Measurements from ENCODE around the gene CAMK2N2.

CAMK2N2 gene

DNA sequence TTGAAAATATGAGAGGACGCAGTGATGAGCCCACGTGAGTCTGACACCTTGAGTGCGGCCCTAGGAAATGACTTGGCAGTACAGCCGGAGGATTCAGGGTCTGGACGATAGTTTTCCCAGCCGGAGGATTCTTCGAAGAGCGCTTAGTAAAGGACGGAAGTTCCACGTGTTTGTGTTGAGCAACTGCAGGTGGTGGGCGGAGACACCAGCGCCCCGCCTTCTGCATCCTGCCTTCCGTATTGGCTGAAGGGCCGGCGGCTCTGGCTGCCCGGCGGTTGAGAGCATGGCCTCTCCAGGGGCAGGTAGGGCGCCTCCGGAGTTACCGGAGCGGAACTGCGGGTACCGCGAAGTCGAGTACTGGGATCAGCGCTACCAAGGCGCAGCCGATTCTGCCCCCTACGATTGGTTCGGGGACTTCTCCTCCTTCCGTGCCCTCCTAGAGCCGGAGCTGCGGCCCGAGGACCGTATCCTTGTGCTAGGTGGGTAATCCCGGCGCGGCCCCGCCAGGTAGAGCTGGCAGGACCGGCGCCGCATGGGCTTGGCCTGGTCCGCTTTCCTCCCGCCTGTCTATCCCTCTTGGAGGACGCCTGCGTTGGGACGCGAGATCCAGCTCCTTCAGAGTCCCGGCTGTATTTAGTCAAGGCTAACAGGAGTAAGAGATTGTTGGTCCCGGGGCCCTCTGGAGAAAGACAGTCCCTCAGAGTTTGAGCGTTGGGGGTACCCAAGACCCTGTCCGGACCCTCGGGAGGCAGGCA, 11.8 kb downstream of the CAMK2N2 start, which contains the start of gene EEF1AKMT4:
EEF1AKMT4 (plus strand) TSS at position 261 of the 755 bp plus-strand sequence; CDS start at position 284, 23 bp downstream.
- H3K79me2 ChIP-seq: no peaks in the 10 kb centered on the region
- no peak within 1 kb of the TSS for H3K9ac ChIP-seq
- H3K27me3 ChIP-seq (ENCODE audit: control insufficient read depth, insufficient read depth, low read length): no peaks in the 10 kb centered on the region
- peak within 1 kb of the TSS; percentile 71 for H3K4me3 ChIP-seq (ENCODE audit: low read depth, low read length)
- peak within 1 kb of the TSS; percentile 82 for H3K27ac ChIP-seq
- no peaks in the 10 kb centered on the region for H3K9me3 ChIP-seq (ENCODE audit: control insufficient read depth, low read length)
- H3K4me1 ChIP-seq: no peaks in the 10 kb centered on the region
- H3K36me3 ChIP-seq (ENCODE audit: control insufficient read depth, insufficient read depth, low read length): no peaks in the 10 kb centered on the region
- no peak for TF ChIP-seq CTCF (IDR thresholded peaks at IDR 0.05)
- peak within 1 kb of the TSS; percentile 88 for H2AFZ ChIP-seq
- peak within 1 kb of the TSS; percentile 90 for H3K4me2 ChIP-seq (ENCODE audit: low read length)

- no peaks in the 10 kb centered on the region for H3K79me2 ChIP-seq
- peak within 1 kb of the TSS; percentile 82 for H3K27ac ChIP-seq
- H3K9me3 ChIP-seq (ENCODE audit: control insufficient read depth, low read length): no peaks in the 10 kb centered on the region
- peak within 1 kb of the TSS; percentile 90 for H3K4me2 ChIP-seq (ENCODE audit: low read length)
- H3K9ac ChIP-seq: no peak within 1 kb of the TSS
- H3K4me3 ChIP-seq (ENCODE audit: low read depth, low read length): peak within 1 kb of the TSS; percentile 71
- peak within 1 kb of the TSS; percentile 88 for H2AFZ ChIP-seq
- H3K27me3 ChIP-seq (ENCODE audit: control insufficient read depth, insufficient read depth, low read length): no peaks in the 10 kb centered on the region
- H3K4me1 ChIP-seq: no peaks in the 10 kb centered on the region
- no peak for TF ChIP-seq CTCF (IDR thresholded peaks at IDR 0.05)
- H3K36me3 ChIP-seq (ENCODE audit: control insufficient read depth, insufficient read depth, low read length): no peaks in the 10 kb centered on the region
Measured at GRCh38 chr3:184248454-184249411, 12.6 kb downstream of the CAMK2N2 start, which contains the start of gene ALG3. Gene ALG3 (minus strand): TSS chr3:184248962. CDS start chr3:184248940, 22 bp downstream.

DNA sequence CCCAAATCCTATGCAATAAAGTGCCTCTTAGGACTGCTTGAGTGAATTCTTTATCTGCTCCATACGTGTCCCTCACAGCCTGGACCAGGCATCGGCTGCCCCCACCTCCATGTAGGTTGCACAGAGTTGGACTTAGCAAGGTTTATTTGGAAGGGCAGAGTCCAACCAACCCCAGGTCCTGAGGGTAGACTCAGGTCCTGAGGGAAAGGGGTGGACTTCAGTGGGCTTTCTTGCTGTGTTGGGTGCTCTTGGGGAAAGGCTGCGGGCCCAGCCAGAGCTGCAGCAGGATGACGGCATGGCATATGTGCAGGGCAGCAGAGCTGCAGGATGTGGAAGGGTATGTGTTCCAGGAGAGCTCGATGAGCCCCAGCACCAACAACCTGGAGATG, 19.1 kb downstream of the CAMK2N2 start:
- Histone ChIP-seq H3K4me1 (peaks cover 4% of the 10 kb centered on the region), H3K36me3 (ENCODE audit: control insufficient read depth, insufficient read depth, low read length) (no peaks in the 10 kb centered on the region), H3K9ac (no peak overlapping the region), H3K4me2 (ENCODE audit: low read length) (no peak overlapping the region), H3K9me3 (ENCODE audit: control insufficient read depth, low read length) (no peaks in the 10 kb centered on the region), H3K27ac (peak overlapping the region; percentile 69), H3K79me2 (no peaks in the 10 kb centered on the region), H3K27me3 (ENCODE audit: control insufficient read depth, insufficient read depth, low read length) (no peaks in the 10 kb centered on the region), H2AFZ (no peak overlapping the region), H3K4me3 (ENCODE audit: low read depth, low read length) (no peak overlapping the region)
- TF ChIP-seq CTCF (IDR thresholded peaks at IDR 0.05): no peak

DNA sequence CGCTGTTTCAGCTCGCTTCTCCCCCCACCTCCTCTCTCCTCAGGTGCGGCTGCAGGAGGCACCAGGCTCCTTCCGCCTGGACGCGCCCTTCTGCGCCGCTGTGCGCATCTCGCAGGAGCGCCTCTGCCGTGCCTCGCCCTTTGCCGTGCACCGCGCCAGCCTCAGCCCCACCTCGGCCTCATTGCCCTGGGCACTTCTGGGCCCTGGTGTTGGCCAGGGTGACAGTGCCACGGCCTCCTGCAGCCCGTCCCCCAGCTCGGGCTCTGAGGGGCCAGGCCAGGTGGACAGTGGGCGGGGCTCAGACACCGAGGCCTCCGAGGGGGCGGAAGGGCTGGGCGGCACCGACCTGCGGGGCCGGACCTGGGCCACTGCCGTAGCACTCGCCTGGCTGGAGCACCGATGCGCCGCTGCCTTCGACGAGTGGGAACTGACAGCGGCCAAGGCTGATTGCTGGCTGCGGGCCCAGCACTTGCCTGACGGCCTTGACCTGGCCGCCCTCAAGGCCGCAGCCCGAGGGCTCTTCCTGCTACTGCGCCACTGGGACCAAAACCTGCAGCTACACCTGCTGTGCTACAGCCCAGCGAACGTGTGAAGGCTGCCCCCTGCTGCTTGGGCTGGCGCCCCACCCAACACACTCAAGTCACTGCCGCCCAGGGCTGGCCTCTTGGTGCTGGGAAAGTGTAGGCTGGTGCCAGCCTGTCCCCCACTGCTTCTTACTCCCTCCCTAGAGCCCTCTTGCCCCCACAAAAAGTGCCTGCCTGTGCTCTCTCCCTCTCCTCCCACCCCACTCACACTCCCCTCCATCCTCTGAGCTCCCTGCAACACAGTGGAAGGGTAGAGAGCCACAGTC, 19.7 kb downstream of the CAMK2N2 start:
- H3K79me2 ChIP-seq: no peaks in the 10 kb centered on the region
- no peaks in the 10 kb centered on the region for H3K27me3 ChIP-seq (ENCODE audit: control insufficient read depth, insufficient read depth, low read length)
- H3K27ac ChIP-seq: peak overlapping the region; percentile 69
- peaks cover 4% of the 10 kb centered on the region for H3K4me1 ChIP-seq
- no peaks in the 10 kb centered on the region for H3K36me3 ChIP-seq (ENCODE audit: control insufficient read depth, insufficient read depth, low read length)
- no peak overlapping the region for H3K9ac ChIP-seq
- H3K4me2 ChIP-seq (ENCODE audit: low read length): peak overlapping the region; percentile 61
- no peak overlapping the region for H3K4me3 ChIP-seq (ENCODE audit: low read depth, low read length)
- no peaks in the 10 kb centered on the region for H3K9me3 ChIP-seq (ENCODE audit: control insufficient read depth, low read length)
- TF ChIP-seq CTCF (IDR thresholded peaks at IDR 0.05): peak; percentile 88
- H2AFZ ChIP-seq: peak overlapping the region; percentile 86

Data from parathyroid adenoma (tissue), 2 donors.